Fibroblast of skin of left biceps (primary cell): Measurements from ENCODE around the gene FCGR1A.
"Not testable (repeated sequence)": the region's sequence is repeated elsewhere in the genome, so short reads cannot be mapped to it uniquely, and the experiment has no call there.

ENCODE experiments used
- DNase-seq, 2 experiments: peaks; one replicate each; pipeline ENCODE4 v3.0.0-alpha.2; 2013; ENCODE audit warnings: low read depth in 2 of 2

Gene FCGR1A

DNA sequence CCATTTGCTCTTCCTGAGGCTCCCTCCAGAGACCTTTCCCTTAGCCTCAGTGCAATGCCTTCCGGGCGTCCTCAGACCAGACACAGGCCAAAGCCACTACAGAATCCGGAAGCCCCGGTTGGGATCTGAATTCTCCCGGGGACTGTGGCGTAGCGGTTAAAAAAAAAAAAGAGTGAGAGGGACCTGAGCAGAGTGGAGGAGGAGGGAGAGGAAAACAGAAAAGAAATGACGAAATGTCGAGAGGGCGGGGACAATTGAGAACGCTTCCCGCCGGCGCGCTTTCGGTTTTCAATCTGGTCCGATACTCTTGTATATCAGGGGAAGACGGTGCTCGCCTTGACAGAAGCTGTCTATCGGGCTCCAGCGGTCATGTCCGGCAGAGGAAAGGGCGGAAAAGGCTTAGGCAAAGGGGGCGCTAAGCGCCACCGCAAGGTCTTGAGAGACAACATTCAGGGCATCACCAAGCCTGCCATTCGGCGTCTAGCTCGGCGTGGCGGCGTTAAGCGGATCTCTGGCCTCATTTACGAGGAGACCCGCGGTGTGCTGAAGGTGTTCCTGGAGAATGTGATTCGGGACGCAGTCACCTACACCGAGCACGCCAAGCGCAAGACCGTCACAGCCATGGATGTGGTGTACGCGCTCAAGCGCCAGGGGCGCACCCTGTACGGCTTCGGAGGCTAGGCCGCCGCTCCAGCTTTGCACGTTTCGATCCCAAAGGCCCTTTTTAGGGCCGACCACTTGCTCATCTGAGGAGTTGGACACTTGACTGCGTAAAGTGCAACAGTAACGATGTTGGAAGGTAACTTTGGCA lies 50.0 kb downstream of the FCGR1A start:
- not testable (repeated sequence) for DNase-seq

DNA sequence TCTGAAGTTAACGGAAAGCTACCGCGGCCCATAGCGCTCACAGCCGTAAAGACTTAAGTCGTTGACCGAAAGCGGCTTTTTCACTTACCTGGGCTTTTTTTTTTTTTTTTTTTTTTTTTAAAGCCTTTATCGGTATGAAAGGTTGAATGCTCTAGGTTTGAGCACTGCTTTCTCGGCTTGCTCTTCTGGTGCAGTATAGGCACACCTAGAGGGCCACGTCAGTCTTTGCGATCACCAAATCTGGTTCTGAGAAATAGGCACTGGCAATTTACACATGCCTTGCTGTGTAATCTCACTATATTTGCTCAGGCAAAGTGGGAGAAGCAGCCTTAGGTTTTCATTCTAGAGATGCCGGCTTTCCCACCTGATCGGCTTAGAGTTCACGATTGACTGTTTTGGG lies 50.6 kb downstream of the FCGR1A start:
- not testable (repeated sequence) for DNase-seq

DNA sequence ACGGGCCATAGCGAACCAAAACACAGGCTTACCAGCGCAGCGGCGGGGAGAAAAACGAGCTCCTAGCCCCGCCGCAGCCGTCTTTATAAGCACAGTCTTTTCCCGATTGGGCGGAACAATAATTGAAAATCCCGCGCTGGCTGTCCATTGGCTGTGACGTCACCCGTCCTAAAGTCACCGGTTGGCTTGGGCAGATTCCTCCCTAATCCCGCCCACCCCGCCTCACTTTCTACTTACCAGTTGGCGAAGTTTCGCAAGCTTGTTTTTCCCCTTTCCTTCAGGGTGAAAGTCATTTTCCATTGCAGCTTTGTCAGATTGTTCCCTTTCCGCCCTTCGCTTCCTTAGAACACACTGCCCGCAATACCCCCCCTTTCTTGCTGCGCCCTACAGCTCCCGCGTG lies 58.7 kb downstream of the FCGR1A start:
- not testable (repeated sequence) for DNase-seq
